Spleen (tissue), 11 donors: ENCODE measurements around the gene CD40. TPM values are rescaled to one million over a fixed set of nuclear protein-coding genes. Genes with fewer than 3 reads are reported as not detected.

Experiments used
- DNase-seq: peaks from one replicate; pipeline ENCODE4 v3.0.0-alpha.2; 2020
- H3K27ac ChIP-seq, 8 donors: fragments of 200-600 bp; sonication (generic) in 7 of 8; 1 replicate in 4 of 8; 2 replicates in 4 of 8; pipeline versions ENCODE4 v1.5.0 to v1.8.0; 2016 to 2021; ENCODE audit warnings: inconsistent platforms in 4 of 8, mild to moderate bottlenecking in 4 of 8, moderate library complexity in 1 of 8
- H3K27me3 ChIP-seq, 7 donors: fragments of 200-600 bp; sonication (generic) in 6 of 7; replicated peaks in 1 of 7; 1 replicate in 4 of 7; 2 replicates in 3 of 7; pipeline versions ENCODE4 v1.5.0 to v1.8.0; 2016 to 2021; ENCODE audit warnings: inconsistent platforms in 3 of 7, mild to moderate bottlenecking in 1 of 7
- H3K36me3 ChIP-seq, 6 donors: fragments of 200-600 bp; sonication (generic) in 5 of 6; 1 replicate in 4 of 6; 2 replicates in 2 of 6; pipeline versions ENCODE4 v1.5.0 to v1.8.0; 2016 to 2021; ENCODE audit warnings: inconsistent platforms in 2 of 6
- H3K4me1 ChIP-seq, 6 donors: fragments of 200-600 bp; sonication (generic) in 5 of 6; 1 replicate in 3 of 6; 2 replicates in 3 of 6; pipeline versions ENCODE4 v1.5.0 to v1.8.0; 2016 to 2021; ENCODE audit warnings: inconsistent platforms in 3 of 6
- H3K4me3 ChIP-seq, 8 donors: fragments of 200-600 bp; sonication (generic) in 7 of 8; 1 replicate in 4 of 8; 2 replicates in 4 of 8; pipeline versions ENCODE4 v1.5.0 to v1.8.0; 2016 to 2021; ENCODE audit warnings: inconsistent platforms in 4 of 8, mild to moderate bottlenecking in 4 of 8, moderate library complexity in 2 of 8
- H3K9me3 ChIP-seq, 8 donors: fragments of 200-600 bp; sonication (generic) in 7 of 8; 1 replicate in 4 of 8; 2 replicates in 4 of 8; pipeline versions ENCODE4 v1.5.0 to v1.8.0; 2016 to 2021; ENCODE audit warnings: inconsistent platforms in 4 of 8
- CTCF ChIP-seq, 11 experiments: fragments of 200-600 bp in 7 of 11; fragments of 450-650 bp in 4 of 11; sonication (generic) in 4 of 11; IDR thresholded peaks in 8 of 11; conservative IDR thresholded peaks in 3 of 11; 1 replicate in 7 of 11; 2 replicates in 4 of 11; pipeline versions ENCODE4 v1.4.0 to v1.8.0; 2016 to 2021; ENCODE audit warnings: antibody characterized with exemption in 11 of 11, inconsistent platforms in 4 of 11, mild to moderate bottlenecking in 1 of 11
- POLR2A ChIP-seq, 3 donors: fragments of 450-650 bp; IDR thresholded peaks; one replicate each; pipeline ENCODE4 v1.5.1; 2017; ENCODE audit warnings: antibody characterized with exemption in 3 of 3, mild to moderate bottlenecking in 1 of 3
- POLR2AphosphoS5 ChIP-seq, 3 donors: sonication (generic); formaldehyde crosslinking; IDR thresholded peaks; one replicate each; pipeline ENCODE4 v1.5.1; 2017; ENCODE audit warnings: antibody characterized with exemption in 3 of 3
- WGBS, 5 donors: extraction: QIAGEN DNeasy Blood & Tissue Kit in 3 of 5; methylation state at CpG; one replicate each; pipeline versions ENCODE4 v1.1.5 to v1.1.7; 2013 to 2018; 5-methylcytosine and 5-hydroxymethylcytosine counted together
- intact Hi-C: fragments of 100-400 bp; cut with DNase I; formaldehyde crosslinking; loops from one replicate; pipeline ENCODE4 v1.15.0; 2023; ENCODE audit warnings: low total_unique reads
- polyA plus RNA-seq, 3 donors: library from polyadenylated mRNA; stranded (reverse); fragments of 200-250 nt; gene quantifications; one replicate each; pipeline ENCODE4 v1.2.1, GENCODE V29; 2013
- total RNA-seq, 7 donors: library from RNA; depleted of rRNA in 3 of 7; stranded (reverse); fragments of >200 nt in 3 of 7; fragmentation: NEBNext Ultra II Directional in 4 of 7; extraction: Animal tissue kit (Norgen Biotek cat#: 25700) in 4 of 7; gene quantifications; one replicate each; pipeline versions ENCODE4 v1.1.0 to v1.2.1, GENCODE V29; 2016 to 2021
- donor health status: healthy with polysubstance abuse.
- donor health status: DM: no; HTN: no; CAD: no; lungs with moderate emphysema.
- donor health status: DM: no; HTN: no; CAD: no.
- donor health status: Bipolar disorder and iron deficiency.
- donor health status: healthy.
- donor health status: DM: no; HTN: no; CAD: no.
- donor health status: DM: yes; HTN: yes; CAD: no.

CD40 gene
- total and polyA plus RNA-seq, 10 donors: 30.7 to 108 (median 52.9) TPM

- H3K27me3 ChIP-seq: no peaks in the 10 kb centered on the region
- WGBS, 5 donors: 90 to 95% (median 92%) methylated on average over 3 of the region's 3 CpGs
- no peak overlapping the region for H3K27ac ChIP-seq
- DNase-seq: no peak
- no peaks in the 10 kb centered on the region for H3K4me1 ChIP-seq
- TF ChIP-seq CTCF (IDR thresholded peaks at IDR 0.05 in 8 of 11, conservative IDR thresholded peaks at IDR 0.05 in 3 of 11) (no peak), POLR2AphosphoS5 (IDR thresholded peaks at IDR 0.05) (no peak), POLR2A (IDR thresholded peaks at IDR 0.05) (no peak)
- intact Hi-C loops: no loop called here
- H3K36me3 ChIP-seq: peaks cover 3 to 82% (median 55%) of the 10 kb centered on the region in 6 donors
- H3K4me3 ChIP-seq: no peak overlapping the region
- no peaks in the 10 kb centered on the region for H3K9me3 ChIP-seq
Measured at GRCh38 chr20:46073443-46073842, 44.7 kb upstream of the CD40 start.

- intact Hi-C loops: no loop called here
- whole genome bisulfite sequencing, 5 donors: 83 to 92% (median 86%) methylated on average over 3 of the region's 3 CpGs
- Histone ChIP-seq H3K27ac (no peak overlapping the region), H3K4me1 (peaks cover 0 to 4% (median 0%) of the 10 kb centered on the region in 6 donors), H3K27me3 (no peaks in the 10 kb centered on the region), H3K9me3 (no peaks in the 10 kb centered on the region), H3K4me3 (no peak overlapping the region), H3K36me3 (peaks cover 3 to 82% (median 55%) of the 10 kb centered on the region in 6 donors)
- DNase-seq: no peak
- TF ChIP-seq POLR2A (IDR thresholded peaks at IDR 0.05) (no peak), CTCF (IDR thresholded peaks at IDR 0.05 in 8 of 11, conservative IDR thresholded peaks at IDR 0.05 in 3 of 11) (no peak), POLR2AphosphoS5 (IDR thresholded peaks at IDR 0.05) (no peak)
Measured at GRCh38 chr20:46074006-46074405, 44.1 kb upstream of the CD40 start.

- Histone ChIP-seq H3K9me3 (no peaks in the 10 kb centered on the region), H3K27ac (no peak overlapping the region), H3K27me3 (no peaks in the 10 kb centered on the region), H3K4me3 (no peak overlapping the region), H3K4me1 (peaks cover 0 to 31% (median 14%) of the 10 kb centered on the region in 6 donors), H3K36me3 (peaks cover 0 to 74% (median 46%) of the 10 kb centered on the region in 6 donors)
- intact Hi-C loops: no loop called here
- WGBS, 5 donors: 88 to 97% (median 91%) methylated on average over 7 of the region's 7 CpGs
- TF ChIP-seq POLR2AphosphoS5 (IDR thresholded peaks at IDR 0.05) (no peak), CTCF (IDR thresholded peaks at IDR 0.05 in 8 of 11, conservative IDR thresholded peaks at IDR 0.05 in 3 of 11) (no peak), POLR2A (IDR thresholded peaks at IDR 0.05) (no peak)
- DNase-seq: no peak
Measured at GRCh38 chr20:46076806-46077205, 41.3 kb upstream of the CD40 start.

- Histone ChIP-seq H3K4me3 (no peak overlapping the region), H3K36me3 (peaks cover 0 to 69% (median 45%) of the 10 kb centered on the region in 6 donors), H3K9me3 (no peaks in the 10 kb centered on the region), H3K27ac (no peak overlapping the region), H3K27me3 (no peaks in the 10 kb centered on the region), H3K4me1 (peaks cover 0 to 41% (median 24%) of the 10 kb centered on the region in 6 donors)
- no peak for DNase-seq
- intact Hi-C loops: no loop called here
- TF ChIP-seq POLR2AphosphoS5 (IDR thresholded peaks at IDR 0.05) (no peak), POLR2A (IDR thresholded peaks at IDR 0.05) (no peak)
- WGBS, 5 donors: 93 to 99% (median 95%) methylated on average over 8 of the region's 8 CpGs
Measured at GRCh38 chr20:46077642-46078305, 40.3 kb upstream of the CD40 start.
